GM19438 (cell line): ENCODE data around the gene MAP2.
"Not testable (repeated sequence)": the region's sequence is repeated elsewhere in the genome, so short reads cannot be mapped to it uniquely, and the experiment has no call there.

Experiments used
- ATAC-seq: cut with Tn5 transposase; IDR thresholded peaks from one replicate; pipeline ENCODE4 v1.9.1; 2021; ENCODE audit warnings: low read depth; ENCODE audit not compliant: unreplicated experiment

Gene MAP2

DNA sequence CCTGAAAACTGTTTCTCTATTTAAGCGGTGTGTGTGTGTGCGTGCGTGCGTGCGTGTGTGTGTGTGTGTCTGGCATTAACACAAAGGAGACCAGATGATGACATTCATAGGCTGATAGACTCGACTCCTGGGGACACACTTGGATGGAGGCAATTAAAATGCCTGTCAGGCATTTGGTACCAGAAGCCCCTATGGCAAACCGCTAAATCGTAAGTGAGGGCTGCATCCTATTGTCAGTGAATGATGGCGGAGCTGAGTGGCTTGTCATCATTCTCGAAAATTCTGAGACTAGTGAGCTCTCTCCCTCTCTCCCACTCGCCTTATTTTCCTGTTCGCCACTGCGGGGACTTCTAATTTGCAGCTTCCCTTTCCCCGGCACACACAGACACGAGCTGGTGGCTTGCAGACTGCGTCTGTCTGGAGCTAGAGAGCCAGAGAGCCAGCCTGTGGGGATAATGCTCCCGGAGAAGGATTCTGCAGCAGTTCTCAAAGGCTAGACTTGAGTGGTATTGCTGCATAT is 155.4 kb downstream of the MAP2 start:
- ATAC-seq = no peak

DNA sequence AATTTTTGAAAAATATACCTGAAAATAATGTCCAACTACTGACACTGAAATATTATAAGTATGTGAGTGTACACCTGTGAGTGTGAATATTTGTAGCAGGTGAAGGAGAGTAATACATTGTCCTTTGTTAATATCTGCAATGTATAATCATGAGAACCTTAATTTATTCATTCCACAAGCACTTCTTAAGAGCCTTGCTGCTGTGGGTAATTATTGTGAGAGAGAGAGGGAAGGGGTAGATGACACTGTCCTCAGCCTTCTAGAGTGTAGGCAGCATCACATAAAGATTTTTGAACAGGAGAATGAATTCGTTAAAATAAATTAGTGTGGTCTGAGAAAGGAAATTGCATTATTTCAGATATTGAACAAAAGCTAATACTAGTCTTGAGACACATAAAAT is 157.2 kb downstream of the MAP2 start:
- no peak for ATAC-seq

DNA sequence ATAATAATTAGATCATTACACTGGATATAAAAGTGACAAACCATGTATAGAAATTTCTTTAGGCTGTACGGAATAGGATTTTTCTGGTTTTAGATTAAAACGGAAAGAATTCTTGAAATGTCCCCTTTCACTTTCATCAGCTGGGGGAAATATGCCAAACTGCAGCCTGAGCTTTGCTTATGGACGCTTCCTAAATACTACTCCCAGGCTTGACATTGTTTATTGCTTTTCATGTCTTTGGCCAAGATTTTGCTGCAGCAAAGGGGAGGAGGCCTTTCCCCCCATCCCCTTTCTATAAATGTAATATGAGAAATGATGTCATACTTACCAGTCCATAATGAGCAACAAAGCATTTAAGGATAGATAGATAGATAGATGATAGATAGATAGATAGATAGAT is 158.4 kb downstream of the MAP2 start:
- ATAC-seq = no peak

DNA sequence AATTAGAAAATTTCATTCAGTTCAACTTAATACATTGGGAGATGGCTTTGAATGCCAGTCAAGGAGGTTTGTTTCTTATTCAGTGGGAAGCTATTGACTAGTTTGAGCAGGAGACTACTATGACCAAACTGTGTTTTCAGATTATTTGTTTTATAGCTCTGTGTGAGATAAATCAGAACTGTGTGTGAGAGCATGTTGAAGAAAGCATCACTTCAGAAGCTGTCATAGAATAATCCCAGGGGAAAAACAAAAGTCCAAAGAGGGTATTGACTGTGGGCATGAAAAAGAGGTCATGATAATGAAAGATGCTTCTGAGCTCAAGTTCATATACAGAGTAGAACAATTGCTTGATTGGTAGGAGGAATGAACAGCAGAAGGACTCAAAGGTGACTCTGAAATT is 160.6 kb downstream of the MAP2 start:
- no peak for ATAC-seq

DNA sequence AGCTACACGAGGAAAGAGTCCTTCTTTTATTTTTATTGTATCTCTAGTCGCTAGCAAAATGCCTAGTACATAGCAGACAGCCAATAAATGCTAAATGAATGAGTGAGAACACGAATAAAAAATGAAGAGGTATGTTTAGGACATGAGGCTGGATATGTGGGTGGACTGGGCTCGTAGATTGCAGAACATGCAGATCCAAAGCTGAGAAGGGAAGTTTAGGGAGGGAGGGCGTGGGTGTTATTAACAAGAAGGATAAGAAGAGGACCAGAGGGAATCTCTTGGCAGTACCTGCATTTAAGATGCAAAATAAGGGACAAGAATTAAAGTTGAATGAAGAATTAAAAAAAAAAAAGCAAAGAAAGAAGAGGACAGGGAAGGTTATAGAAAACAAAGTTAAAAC is 161.1 kb downstream of the MAP2 start:
- no peak for ATAC-seq

DNA sequence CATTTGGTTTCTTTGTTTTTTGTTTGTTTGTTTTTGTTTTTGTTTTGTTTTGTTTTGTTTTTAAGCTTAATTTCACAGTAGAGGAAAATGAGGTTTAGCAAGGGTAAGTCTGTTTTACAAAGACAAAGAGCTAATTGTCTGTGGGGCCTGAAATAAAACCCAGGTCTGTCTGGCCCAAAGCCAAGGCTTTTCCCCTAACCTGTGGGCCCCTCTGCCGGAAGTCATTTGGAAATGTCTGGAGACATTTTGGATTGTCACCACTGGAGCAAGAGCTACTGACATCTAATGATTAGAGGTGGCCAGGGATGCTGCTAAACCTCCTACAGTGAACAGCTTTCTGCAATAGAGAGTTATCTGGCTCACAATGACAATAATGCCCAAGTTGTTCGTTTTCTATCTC is 167.2 kb downstream of the MAP2 start:
- ATAC-seq = no peak

DNA sequence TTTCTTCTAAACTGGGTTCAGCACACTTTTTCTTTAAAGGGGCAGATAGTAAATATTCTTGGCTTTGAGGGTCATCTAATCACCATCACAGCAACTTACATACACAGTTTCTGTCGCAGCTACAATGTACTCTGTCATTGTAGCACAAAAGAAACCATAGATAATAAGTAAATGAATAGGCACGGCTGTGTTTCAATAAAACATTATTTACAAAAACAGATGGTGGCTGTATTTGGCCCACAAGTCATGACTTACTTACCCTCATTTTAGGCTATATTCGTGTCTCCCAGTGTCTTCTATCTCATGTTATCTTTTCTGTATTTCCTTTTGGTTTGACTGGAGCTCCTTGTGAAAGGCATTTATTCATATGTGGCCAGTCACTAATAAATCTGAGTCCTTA is 168.3 kb downstream of the MAP2 start:
- no peak for ATAC-seq

DNA sequence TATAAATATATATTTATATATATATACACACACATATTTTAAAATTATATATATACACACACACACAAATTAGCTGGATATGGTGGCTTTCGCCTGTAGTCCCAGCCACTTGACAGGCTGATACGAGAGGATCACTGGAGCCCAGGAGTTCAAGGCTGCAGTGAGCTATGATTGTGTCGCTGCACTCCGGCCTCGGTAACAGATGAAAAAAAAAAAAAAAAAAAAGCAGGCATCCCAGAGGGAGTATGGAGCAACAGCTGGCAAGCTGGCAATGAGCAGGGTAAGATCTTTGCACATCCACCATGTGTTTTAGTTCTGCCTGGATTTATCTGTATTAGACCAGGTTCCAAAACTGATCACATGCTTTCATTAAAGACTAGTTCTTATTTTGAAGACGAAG is 170.1 kb downstream of the MAP2 start:
- no peak for ATAC-seq

DNA sequence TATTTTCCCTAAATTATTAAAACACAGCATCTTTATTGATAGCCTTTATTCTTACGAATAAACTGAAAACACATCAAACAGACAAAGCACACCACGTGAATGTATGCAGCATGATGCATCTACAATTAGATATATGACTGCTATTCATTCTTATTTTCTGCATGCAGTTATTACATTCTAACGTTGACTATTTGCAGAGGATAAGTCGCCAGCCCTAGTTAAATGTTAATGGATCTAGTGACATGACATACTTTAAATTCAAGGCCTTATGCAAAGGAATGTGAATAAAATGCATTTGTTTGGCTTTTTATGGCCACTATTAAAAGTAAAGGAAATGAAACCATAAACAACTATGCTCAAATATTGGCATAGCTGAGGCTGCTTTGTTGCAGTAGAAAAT is 172.4 kb downstream of the MAP2 start:
- ATAC-seq = no peak

DNA sequence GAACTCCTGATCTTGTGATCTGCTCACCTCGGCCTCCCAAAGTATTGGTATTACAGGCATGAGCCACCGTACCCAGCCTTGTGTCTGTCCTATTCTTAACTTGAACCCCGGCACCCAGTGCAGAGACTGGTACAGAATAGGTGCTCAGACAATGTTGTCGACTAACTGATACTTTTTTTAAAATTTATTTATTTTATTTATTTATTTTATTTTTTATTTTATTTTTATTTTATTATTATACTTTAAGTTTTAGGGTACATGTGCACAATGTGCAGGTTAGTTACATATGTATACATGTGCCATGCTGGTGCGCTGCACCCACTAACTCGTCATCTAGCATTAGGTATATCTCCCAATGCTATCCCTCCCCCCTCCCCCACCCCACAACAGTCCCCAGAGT is 174.4 kb downstream of the MAP2 start:
- ATAC-seq = not testable (repeated sequence)

DNA sequence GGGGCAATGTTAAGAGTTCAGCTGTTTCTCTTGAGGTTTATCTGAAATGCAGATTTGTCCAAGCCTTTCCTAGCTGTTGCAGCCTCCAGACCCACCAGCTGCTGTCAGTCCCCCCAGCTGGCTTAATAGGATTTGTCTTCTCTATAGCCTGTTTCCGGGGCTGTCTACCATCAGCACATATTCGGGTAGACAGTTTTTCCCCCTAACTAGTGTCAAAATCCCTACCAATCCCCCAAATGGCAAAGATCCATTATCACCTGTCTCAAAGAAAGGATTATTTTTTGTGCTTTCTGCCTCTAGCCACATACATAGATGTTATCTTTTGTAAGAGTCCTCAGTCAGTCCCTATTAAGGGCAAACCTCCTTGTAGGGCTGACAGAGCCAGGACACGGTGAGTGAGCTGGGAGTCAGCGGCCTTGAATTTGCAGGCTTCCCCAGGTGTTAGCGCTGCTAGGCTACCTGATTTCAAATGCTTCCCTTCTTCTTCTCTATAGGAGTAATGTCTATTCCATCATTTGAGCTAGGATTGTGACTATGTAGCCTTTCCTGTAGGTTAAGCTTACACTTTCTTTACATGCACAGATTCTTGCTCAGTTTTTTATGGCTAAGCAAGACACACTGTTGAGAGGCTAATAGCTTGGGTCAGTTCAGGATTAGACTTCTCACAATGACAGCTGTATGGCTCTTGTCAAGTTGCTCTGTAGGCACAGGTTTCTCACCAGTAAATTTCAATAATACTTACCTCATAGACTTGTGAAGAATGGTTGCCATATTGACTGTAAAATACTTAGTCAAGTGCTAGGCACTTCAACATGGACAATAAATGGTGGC is 176.7 kb downstream of the MAP2 start:
- ATAC-seq = no peak

DNA sequence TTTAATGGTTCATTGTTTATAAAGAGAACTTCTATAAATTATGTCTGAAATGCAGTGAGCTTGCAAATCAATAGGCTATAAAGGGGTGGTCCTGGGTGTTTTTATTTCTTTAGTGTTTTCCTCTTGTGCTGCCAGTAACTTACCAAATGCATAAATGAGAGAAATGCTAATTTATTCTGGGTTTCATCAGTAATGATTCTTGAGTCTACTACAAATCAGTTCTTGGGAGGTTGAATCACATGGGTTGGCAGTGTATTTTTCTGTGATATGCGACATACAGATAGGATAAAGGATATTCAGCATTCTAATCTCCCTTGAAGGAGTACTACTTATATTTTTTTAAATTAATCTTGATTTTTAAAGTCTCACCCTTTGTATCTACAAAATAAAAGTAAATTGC is 177.7 kb downstream of the MAP2 start:
- no peak for ATAC-seq

DNA sequence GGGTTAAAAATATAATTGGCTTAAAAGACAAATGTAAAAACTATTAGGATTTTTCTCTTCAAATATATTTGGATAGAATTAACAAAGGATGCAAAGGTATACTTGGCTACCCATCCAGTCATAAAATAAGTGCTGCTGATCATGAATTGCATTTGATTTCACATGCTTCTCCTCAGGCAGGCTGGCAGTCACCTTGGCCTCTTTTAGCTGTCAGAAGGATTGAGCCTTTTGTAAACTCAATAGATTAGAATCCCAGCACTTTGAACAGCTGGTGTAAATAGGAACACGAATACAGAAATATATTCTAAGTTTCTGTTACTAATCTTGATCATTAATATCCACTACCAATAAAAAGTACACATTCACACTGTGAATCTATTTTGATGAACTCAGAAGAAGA is 178.4 kb downstream of the MAP2 start:
- ATAC-seq = no peak

DNA sequence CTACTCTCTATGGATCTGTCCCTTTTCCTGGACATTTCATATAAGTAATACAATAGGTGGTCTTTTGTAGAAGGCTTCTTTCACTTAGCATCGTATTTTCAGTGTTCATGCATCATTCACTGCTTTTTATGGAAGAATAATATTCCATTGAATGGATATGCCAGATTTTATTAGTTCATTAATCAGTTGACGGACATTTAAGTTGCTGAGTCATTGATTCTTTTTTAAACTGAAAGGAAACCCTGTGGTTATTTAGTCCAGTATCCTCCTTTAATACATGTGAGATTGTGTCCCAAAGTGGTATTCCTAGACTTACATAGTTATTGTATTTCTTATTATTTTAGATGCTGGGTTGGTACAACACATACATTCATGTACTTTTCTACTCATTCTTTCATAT is 185.7 kb downstream of the MAP2 start:
- ATAC-seq = no peak

DNA sequence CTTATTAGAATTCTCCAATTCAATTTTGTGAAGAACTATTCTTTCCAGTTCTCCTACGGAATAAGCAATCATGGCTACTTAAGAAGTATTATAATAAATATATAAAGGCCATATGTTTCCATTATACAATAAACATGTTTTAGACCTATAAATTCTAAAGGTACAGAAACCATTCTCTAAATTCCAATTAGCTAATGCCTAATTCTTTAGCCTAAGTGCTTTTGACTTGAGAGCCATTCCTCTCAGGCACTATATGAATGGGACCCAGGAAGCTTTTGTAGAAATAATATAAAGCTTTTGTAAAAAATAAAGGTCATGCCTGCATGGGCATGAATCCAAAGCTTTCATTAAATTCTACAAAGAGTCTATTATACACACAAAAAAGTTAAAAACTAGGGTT is 186.8 kb downstream of the MAP2 start:
- no peak for ATAC-seq

DNA sequence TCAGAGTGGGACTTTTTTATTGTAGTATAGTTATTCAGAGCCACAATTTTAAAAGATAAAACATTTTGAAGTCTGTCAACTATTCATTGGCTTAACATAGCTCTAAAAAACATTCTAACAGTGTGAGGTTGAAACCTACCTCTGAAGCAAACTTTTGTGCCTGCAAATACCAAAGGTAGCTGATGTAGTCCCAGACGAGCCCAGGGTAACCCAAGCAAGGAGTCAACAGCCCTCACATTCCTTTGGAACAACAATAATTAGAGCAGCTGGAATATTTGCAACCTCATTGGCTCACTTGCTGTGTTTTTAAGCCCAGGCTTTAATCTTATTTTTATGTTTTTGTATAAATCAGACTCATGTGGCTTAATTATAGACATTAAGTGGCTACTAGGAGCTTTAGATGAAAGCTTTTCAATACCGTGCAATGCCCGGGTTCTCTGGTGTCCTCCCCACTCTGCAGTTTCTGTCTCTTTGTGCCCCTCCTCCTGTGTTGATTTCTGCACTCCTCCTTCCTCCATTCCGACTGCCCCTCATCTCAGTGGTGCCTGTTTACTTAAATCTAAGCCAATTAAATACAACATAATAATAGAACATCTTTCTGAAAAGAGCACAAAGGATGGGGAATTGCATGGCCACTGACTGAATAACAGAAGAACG is 189.9 kb downstream of the MAP2 start:
- no peak for ATAC-seq

DNA sequence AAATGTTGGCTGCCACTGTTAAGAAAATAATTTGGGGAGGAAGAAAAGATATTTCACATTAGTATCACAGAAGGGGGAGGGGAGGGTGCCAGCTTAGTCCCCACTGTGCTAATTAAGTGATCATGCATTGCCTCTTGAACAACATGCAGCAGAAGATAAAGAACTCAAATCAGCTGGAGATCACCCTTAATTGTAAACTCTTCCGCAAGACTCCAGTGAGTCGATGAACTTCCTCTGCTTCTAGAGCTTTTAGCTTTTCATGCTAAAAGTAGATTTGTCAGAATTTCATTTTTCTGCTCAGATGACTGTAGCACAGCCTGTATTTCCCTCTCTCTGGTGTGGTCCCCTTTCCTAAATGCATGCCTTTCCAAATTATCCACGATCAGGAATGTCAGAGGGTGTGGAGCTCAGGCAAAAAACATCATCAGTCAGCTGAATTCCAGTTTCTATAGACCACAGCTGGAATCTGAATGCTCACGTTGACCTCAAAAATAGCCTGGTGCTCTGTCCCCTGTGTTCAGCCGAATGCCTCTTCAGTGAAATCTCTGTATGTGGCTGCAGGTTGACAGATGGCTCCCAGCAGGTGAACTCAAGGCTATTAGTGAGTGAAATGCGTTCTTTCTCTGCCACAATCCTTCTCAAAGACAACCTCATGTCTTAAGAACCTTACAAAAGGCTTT is 191.0 kb downstream of the MAP2 start:
- ATAC-seq = no peak

DNA sequence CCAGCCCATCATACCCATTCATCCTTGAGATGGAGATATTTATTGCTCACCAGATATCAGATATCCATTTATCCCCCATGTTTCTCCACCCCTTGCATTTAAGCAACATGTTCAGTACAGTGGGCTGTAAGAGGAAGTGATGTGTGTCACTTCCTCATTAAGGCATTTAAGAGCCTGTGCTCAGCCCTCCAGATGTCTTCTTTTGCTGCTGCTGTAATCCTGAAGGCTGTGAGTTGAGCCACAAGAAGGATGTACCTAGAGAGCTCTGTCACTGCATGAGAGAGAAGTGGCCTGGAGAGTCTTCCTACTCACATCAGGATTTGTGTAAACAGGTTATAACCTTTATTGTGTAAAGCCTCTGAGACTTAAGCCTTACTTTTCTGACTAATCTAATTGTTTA is 195.9 kb downstream of the MAP2 start:
- peak; percentile 71 for ATAC-seq

DNA sequence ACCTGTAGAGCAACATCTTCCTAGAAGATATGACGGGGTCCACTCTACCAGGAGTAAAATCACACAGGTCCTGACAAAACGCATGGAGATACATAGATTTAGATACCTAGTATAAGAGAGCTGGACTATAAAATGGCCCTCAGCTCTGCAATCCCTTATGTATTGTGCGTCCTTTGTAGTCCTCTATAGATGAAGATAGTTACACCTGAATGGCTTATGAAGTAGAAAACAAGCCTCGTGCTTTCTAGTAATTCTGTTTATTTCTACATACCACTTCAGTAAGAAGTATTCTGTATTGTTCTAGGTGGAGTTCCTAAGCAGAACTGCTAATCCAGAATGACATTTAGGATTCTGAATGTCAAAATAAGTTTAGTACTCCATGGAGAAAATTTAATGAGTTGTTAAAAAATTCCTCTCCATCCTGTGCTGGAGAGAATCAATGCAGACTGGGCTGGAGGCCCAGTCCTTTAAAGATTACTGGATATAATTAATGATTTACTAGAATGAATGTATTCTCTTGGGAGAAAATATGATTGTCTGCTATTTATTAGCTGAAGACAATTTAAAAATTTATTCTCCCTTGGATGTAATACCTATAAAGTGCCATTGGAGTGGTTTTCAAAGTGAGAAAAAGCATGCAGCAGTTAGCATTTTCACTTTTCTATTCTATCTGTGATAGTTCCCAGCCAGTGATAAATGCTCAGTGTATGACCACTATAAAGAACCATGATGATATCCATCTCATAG is 200.5 kb downstream of the MAP2 start:
- ATAC-seq = no peak

DNA sequence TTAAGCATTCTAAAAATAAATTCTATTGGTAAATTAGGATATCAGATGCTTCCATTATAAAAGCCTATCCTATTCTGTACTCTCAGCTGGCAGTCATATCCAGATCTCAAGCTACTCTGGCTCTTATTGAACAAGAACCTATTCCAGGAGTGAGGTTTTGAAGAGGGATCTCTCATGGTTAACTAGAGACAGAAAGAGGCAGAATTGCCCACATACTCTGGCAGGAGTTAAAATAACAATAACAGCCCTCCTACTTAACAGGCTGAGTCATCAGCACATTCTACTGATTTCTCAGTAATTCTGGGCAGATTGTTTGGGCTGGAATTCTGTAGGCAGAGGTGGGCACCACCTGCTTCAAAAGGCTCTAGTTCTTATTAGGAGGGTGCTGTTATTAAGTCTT is 205.8 kb downstream of the MAP2 start:
- no peak for ATAC-seq

DNA sequence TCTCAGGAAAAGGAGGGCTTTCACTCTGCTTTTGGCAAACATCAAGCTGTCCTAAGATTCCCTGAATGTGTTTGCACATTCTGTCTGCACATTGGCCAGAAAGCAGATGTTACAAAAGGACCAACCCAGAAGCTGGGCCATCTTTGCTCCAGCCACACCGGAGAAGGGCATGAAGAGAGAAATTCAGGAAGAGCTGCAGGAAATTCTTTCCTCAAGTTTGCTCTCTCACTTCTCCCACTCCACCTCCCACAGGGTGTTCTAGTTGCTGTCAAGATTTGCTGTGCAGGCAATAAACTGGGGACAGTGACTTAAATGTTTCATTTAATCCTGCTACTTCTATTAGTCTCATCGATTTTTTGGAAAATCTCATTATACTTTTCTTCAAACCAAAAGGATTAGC is 210.1 kb downstream of the MAP2 start:
- ATAC-seq = no peak
